GM12878 (cell line): ENCODE data around the gene C16orf95. TPM values are rescaled to one million over a fixed set of nuclear protein-coding genes. Genes with fewer than 3 reads are reported as not detected.

Source experiments
- ATF3 ChIP-seq: IDR thresholded peaks from 2 replicates; pipeline ENCODE4 v1.6.1; 2011; ENCODE audit warnings: low read depth, mild to moderate bottlenecking, low read length, moderate library complexity, borderline replicate concordance; ENCODE audit errors: extremely low read depth
- CREM ChIP-seq: IDR thresholded peaks from 2 replicates; pipeline ENCODE4 v1.6.1; 2014; ENCODE audit warnings: antibody characterized with exemption, low read depth
- FOXM1 ChIP-seq: IDR thresholded peaks from 2 replicates; pipeline ENCODE4 v1.6.1; 2012; ENCODE audit warnings: low read depth, mild to moderate bottlenecking, inconsistent platforms, low read length, moderate library complexity
- JUNB ChIP-seq: IDR thresholded peaks from 2 replicates; pipeline ENCODE4 v1.6.1; 2016; ENCODE audit warnings: antibody characterized with exemption, mild to moderate bottlenecking
- NFYB ChIP-seq: IDR thresholded peaks from 2 replicates; pipeline ENCODE4 v1.6.1; 2011; ENCODE audit warnings: low read depth, mild to moderate bottlenecking, low read length, improper control_type of control experiment, moderate library complexity; ENCODE audit not compliant: insufficient read depth
- RAD21 ChIP-seq: IDR thresholded peaks from 2 replicates; pipeline ENCODE4 v1.6.1; 2011; ENCODE audit warnings: mild to moderate bottlenecking, low read depth, low read length, moderate library complexity; ENCODE audit not compliant: insufficient read depth
- RELB ChIP-seq: fragments of 450-650 bp; IDR thresholded peaks from 2 replicates; pipeline ENCODE4 v1.6.1; 2017; ENCODE audit warnings: low read depth, mild to moderate bottlenecking, moderate library complexity
- RFX5 ChIP-seq: IDR thresholded peaks from 2 replicates; pipeline ENCODE4 v1.6.1; 2011; ENCODE audit warnings: low read depth, low read length, improper control_type of control experiment
- SMC3 ChIP-seq: IDR thresholded peaks from 2 replicates; pipeline ENCODE4 v1.6.1; 2011; ENCODE audit warnings: low read length, improper control_type of control experiment, borderline replicate concordance
- USF1 ChIP-seq: IDR thresholded peaks from 2 replicates; pipeline ENCODE4 v1.6.1; 2011; ENCODE audit warnings: borderline replicate concordance, low read depth, mild to moderate bottlenecking, moderate library complexity, mixed read lengths, low read length; ENCODE audit not compliant: insufficient read depth; ENCODE audit errors: extremely low read length
- USF2 ChIP-seq: IDR thresholded peaks from 2 replicates; pipeline ENCODE4 v1.6.1; 2011; ENCODE audit warnings: low read depth, low read length, improper control_type of control experiment, borderline replicate concordance
- polyA plus RNA-seq, 11 experiments: library from polyadenylated mRNA; depleted of rRNA in 4 of 11; unstranded in 6 of 11; stranded (reverse) in 5 of 11; fragments of >200 nt; fragmentation: Nextera tagmentation in 4 of 11; fragmentation: Illumina TruSeq in 1 of 11; extraction: Ambion mirVana in 4 of 11; extraction: Trizol in 1 of 11; gene quantifications; 1 replicate in 1 of 11; 2 replicates in 10 of 11; pipeline versions ENCODE4 v1.2.1 to v1.2.3, GENCODE V29; 2011 to 2016; ENCODE audit warnings: inconsistent platforms in 2 of 11, missing spikeins in 2 of 11, low read depth in 1 of 11
- total RNA-seq, 4 experiments: library from RNA; depleted of rRNA in 3 of 4; stranded (reverse); fragments of >200 nt in 3 of 4; fragmentation: Illumina TruSeq in 1 of 4; extraction: Trizol in 1 of 4; gene quantifications; 2 replicates each; pipeline versions ENCODE4 v1.2.1 to v1.2.3, GENCODE V29; 2013 to 2021

The C16orf95 gene
- total and polyA plus RNA-seq, 10 of the 15 experiments (the other 5 are each of a cell fraction or from before 2014, with no cell fraction given) = 0.90 to 22.7 (median 6.0) TPM

GRCh38 chr16:87358250-87358649, 41.1 kb upstream of the C16orf95 start (continued):
- TF ChIP-seq RELB (no peak), JUNB (no peak), FOXM1 (no peak), NFYB (no peak), SMC3 (no peak), USF1 (no peak), RFX5 (no peak), USF2 (no peak), CREM (no peak), RAD21 (no peak), ATF3 (no peak)
- TF ChIP-seq, all 136 proteins: peak for 0
